H9 (cell line): ENCODE data around the gene KLK1. TPM values are rescaled to one million over a fixed set of nuclear protein-coding genes. Genes with fewer than 3 reads are reported as not detected.
"Not testable (repeated sequence)": the region's sequence is repeated elsewhere in the genome, so short reads cannot be mapped to it uniquely, and the experiment has no call there.

Experiments used
- DNase-seq: peaks from one replicate; pipeline ENCODE4 v3.0.0-alpha.2; 2017
- H2AFZ ChIP-seq: one replicate; pipeline ENCODE4 v1.6.1; 2013; ENCODE audit warnings: mild to moderate bottlenecking, low read length, control low read depth, moderate library complexity
- H2AK5ac ChIP-seq: 2 replicates; pipeline ENCODE4 v1.6.1; 2013; ENCODE audit warnings: low read length, control low read depth, mixed read lengths; ENCODE audit not compliant: insufficient read length
- H2BK120ac ChIP-seq: one replicate; pipeline ENCODE4 v1.6.1; 2013; ENCODE audit warnings: low read depth, mild to moderate bottlenecking, low read length, control low read depth, inconsistent platforms; ENCODE audit not compliant: poor library complexity, severe bottlenecking
- H2BK12ac ChIP-seq: 2 replicates; pipeline ENCODE4 v1.6.1; 2013; ENCODE audit warnings: low read length, control low read depth, mixed read lengths, low read depth; ENCODE audit not compliant: insufficient read length
- H2BK15ac ChIP-seq: 2 replicates; pipeline ENCODE4 v1.6.1; 2013; ENCODE audit warnings: low read depth, low read length, control low read depth
- H2BK20ac ChIP-seq: one replicate; pipeline ENCODE4 v1.6.1; 2013; ENCODE audit warnings: low read depth, mild to moderate bottlenecking, low read length, control low read depth, inconsistent platforms; ENCODE audit not compliant: poor library complexity, severe bottlenecking
- H2BK5ac ChIP-seq: 2 replicates; pipeline ENCODE4 v1.6.1; 2013; ENCODE audit warnings: low read length, control low read depth, mixed read lengths; ENCODE audit not compliant: insufficient read length
- H3K14ac ChIP-seq: 2 replicates; pipeline ENCODE4 v1.6.1; 2013; ENCODE audit warnings: low read length, control low read depth; ENCODE audit not compliant: insufficient read depth
- H3K18ac ChIP-seq: 2 replicates; pipeline ENCODE4 v1.6.1; 2013; ENCODE audit warnings: low read depth, mild to moderate bottlenecking, mixed read lengths, low read length, control low read depth; ENCODE audit not compliant: insufficient read length
- H3K23ac ChIP-seq: 2 replicates; pipeline ENCODE4 v1.6.1; 2013; ENCODE audit warnings: low read length, control low read depth, mixed read lengths, low read depth; ENCODE audit not compliant: insufficient read length
- H3K23me2 ChIP-seq: 2 replicates; pipeline ENCODE4 v1.6.1; 2013; ENCODE audit warnings: low read depth, mild to moderate bottlenecking, mixed read lengths, low read length, control low read depth; ENCODE audit not compliant: insufficient read length, poor library complexity, severe bottlenecking
- H3K27ac ChIP-seq: 2 replicates; pipeline ENCODE4 v1.5.1; 2013; ENCODE audit warnings: low read length, control low read depth, mixed read lengths, low read depth; ENCODE audit not compliant: insufficient read length
- H3K27me3 ChIP-seq: 2 replicates; pipeline ENCODE4 v1.6.1; 2013; ENCODE audit warnings: low read length, control low read depth, inconsistent platforms; ENCODE audit not compliant: insufficient read depth
- H3K4ac ChIP-seq: 2 replicates; pipeline ENCODE4 v1.6.1; 2013; ENCODE audit warnings: low read depth, mild to moderate bottlenecking, control low read depth, inconsistent platforms, low read length, moderate library complexity
- H3K4me1 ChIP-seq: 2 replicates; pipeline ENCODE4 v1.6.1; 2013; ENCODE audit warnings: low read length, control low read depth, inconsistent platforms; ENCODE audit not compliant: insufficient read depth
- H3K4me2 ChIP-seq: 2 replicates; pipeline ENCODE4 v1.6.1; 2013; ENCODE audit warnings: low read length, control low read depth, mixed read lengths; ENCODE audit not compliant: insufficient read length, insufficient read depth
- H3K56ac ChIP-seq: 2 replicates; pipeline ENCODE4 v1.6.1; 2013; ENCODE audit warnings: low read depth, mild to moderate bottlenecking, mixed read lengths, low read length, control low read depth; ENCODE audit not compliant: insufficient read length
- H3K79me1 ChIP-seq: 2 replicates; pipeline ENCODE4 v1.6.1; 2013; ENCODE audit warnings: low read depth, mild to moderate bottlenecking, moderate library complexity, low read length, control low read depth, inconsistent platforms; ENCODE audit not compliant: insufficient read depth, poor library complexity, severe bottlenecking
- H3K79me2 ChIP-seq: 2 replicates; pipeline ENCODE4 v1.6.1; 2013; ENCODE audit warnings: low read length, control low read depth, inconsistent platforms; ENCODE audit not compliant: insufficient read depth
- H3K9ac ChIP-seq: 2 replicates; pipeline ENCODE4 v1.6.1; 2013; ENCODE audit warnings: low read length, control low read depth, mixed read lengths; ENCODE audit not compliant: insufficient read length; ENCODE audit errors: extremely low read depth
- H3K9me3 ChIP-seq: one replicate; pipeline ENCODE4 v1.6.1; 2013; ENCODE audit warnings: low read depth, low read length, inconsistent platforms; ENCODE audit not compliant: control insufficient read depth
- H3T11ph ChIP-seq: one replicate; pipeline ENCODE4 v1.6.1; 2013; ENCODE audit warnings: mild to moderate bottlenecking, low read length, control low read depth, inconsistent platforms
- H4K20me1 ChIP-seq: one replicate; pipeline ENCODE4 v1.6.1; 2013; ENCODE audit not compliant: control insufficient read depth, insufficient read length, insufficient read depth
- H4K5ac ChIP-seq: 2 replicates; pipeline ENCODE4 v1.6.1; 2013; ENCODE audit warnings: low read depth, mild to moderate bottlenecking, mixed read lengths, low read length, control low read depth; ENCODE audit not compliant: insufficient read length
- H4K8ac ChIP-seq: replicated peaks from 2 replicates; pipeline ENCODE4 v1.6.1; 2013; ENCODE audit warnings: low read length, control low read depth, mixed read lengths, low read depth; ENCODE audit not compliant: insufficient read length
- H4K91ac ChIP-seq: 2 replicates; pipeline ENCODE4 v1.6.1; 2013; ENCODE audit warnings: low read depth, mild to moderate bottlenecking, moderate library complexity, mixed read lengths, low read length, control low read depth; ENCODE audit not compliant: insufficient read length
- H3K27ac Mint-ChIP-seq, 3 experiments: 2 replicates in 2 of 3; 3 replicates in 1 of 3; pipeline ENCODE4 v1.8.0; 2020 to 2021; ENCODE audit warnings: mixed read lengths in 3 of 3, mild to moderate bottlenecking in 1 of 3, moderate library complexity in 1 of 3
- H3K27me3 Mint-ChIP-seq: 2 replicates; pipeline ENCODE4 v1.8.0; 2021; ENCODE audit warnings: low read depth, mild to moderate bottlenecking, moderate library complexity, mixed read lengths
- H3K36me3 Mint-ChIP-seq, 3 experiments: 2 replicates in 2 of 3; 3 replicates in 1 of 3; pipeline ENCODE4 v1.8.0; 2020 to 2021; ENCODE audit warnings: low read depth in 3 of 3, mixed read lengths in 3 of 3; ENCODE audit not compliant: insufficient read depth in 1 of 3
- H3K4me1 Mint-ChIP-seq, 2 experiments: 2 replicates each; pipeline ENCODE4 v1.8.0; 2020; ENCODE audit warnings: mixed read lengths in 2 of 2
- H3K4me3 Mint-ChIP-seq, 2 experiments: 2 replicates in 1 of 2; 3 replicates in 1 of 2; pipeline ENCODE4 v1.8.0; 2020 to 2021; ENCODE audit warnings: mild to moderate bottlenecking in 2 of 2, mixed read lengths in 2 of 2, moderate library complexity in 1 of 2
- H3K9me3 Mint-ChIP-seq, 2 experiments: 2 replicates in 1 of 2; 3 replicates in 1 of 2; pipeline ENCODE4 v1.8.0; 2020; ENCODE audit warnings: mild to moderate bottlenecking in 2 of 2, mixed read lengths in 2 of 2, moderate library complexity in 1 of 2
- WGBS: extraction: QIAGEN DNeasy Blood & Tissue Kit; methylation state at CpG from one replicate; pipeline ENCODE4 v1.1.7; 2013; ENCODE audit warnings: missing lambda C conversion rate, low lambda C conversion rate, mixed read lengths; ENCODE audit not compliant: insufficient read length; ENCODE audit errors: extremely low coverage; 5-methylcytosine and 5-hydroxymethylcytosine counted together
- total RNA-seq: library from RNA; stranded (reverse); gene quantifications from 2 replicates; pipeline ENCODE4 v1.2.1, GENCODE V29; 2021

The KLK1 gene
- total RNA-seq, 1 experiment from 2014 or later = 2.3 TPM

- not testable (repeated sequence) for H3K4me2 ChIP-seq, H3K27ac ChIP-seq, H2AFZ ChIP-seq, H3K36me3 Mint-ChIP-seq, H2BK12ac ChIP-seq, H3K4ac ChIP-seq, H4K5ac ChIP-seq, H3K14ac ChIP-seq, H3T11ph ChIP-seq, H3K79me1 ChIP-seq, H2BK120ac ChIP-seq, H3K56ac ChIP-seq, H3K9ac ChIP-seq, H4K91ac ChIP-seq, H3K27me3 ChIP-seq, H4K8ac ChIP-seq, H3K4me3 Mint-ChIP-seq, H3K9me3 ChIP-seq, DNase-seq, H4K20me1 ChIP-seq, H3K23me2 ChIP-seq, H3K23ac ChIP-seq, H3K79me2 ChIP-seq, H3K27ac Mint-ChIP-seq, H2BK15ac ChIP-seq, H2AK5ac ChIP-seq, H3K4me1 Mint-ChIP-seq, H3K18ac ChIP-seq, H3K4me1 ChIP-seq, H2BK5ac ChIP-seq, H2BK20ac ChIP-seq
- peaks cover 0 to 10% of the 10 kb centered on the region in 2 experiments; a peak in 2 of 5 replicates for H3K9me3 Mint-ChIP-seq
- WGBS = no CpG with 5 or more reads among the region's 3 CpGs
- H3K27me3 Mint-ChIP-seq = peaks cover 65% of the 10 kb centered on the region
Observed at GRCh38 chr19:50772912-50773311, 50.7 kb downstream of the KLK1 start.
